LNCAP (cell line): ENCODE results near the gene PCSK2.

Experiments used
- TF ChIP-seq, protein P1 (sequence below): fragments of 450-650 bp; IDR thresholded peaks from 2 replicates; pipeline ENCODE4 v1.5.1; 2017; ENCODE audit warnings: mild to moderate bottlenecking

Gene PCSK2

DNA sequence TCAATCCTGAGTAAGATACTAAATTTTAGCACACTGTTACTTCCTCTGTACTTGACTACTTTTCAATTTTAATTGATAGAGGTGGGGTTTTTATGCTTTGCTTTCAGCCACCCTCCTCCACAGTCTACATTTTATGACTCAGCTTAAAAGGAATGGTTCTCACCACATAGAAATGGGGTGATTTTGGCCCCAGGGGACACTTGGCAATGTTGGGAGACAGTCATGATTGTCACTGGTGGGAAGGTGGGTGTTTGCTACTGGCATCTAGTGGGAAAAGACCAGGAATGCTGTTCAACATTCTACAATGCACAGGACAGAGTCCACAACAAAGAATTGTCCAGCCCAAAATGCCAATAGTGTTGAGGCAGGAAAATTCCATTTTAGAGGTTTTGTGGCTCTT is 71.3 kb downstream of the PCSK2 start:
- TF ChIP-seq, protein P1, sequence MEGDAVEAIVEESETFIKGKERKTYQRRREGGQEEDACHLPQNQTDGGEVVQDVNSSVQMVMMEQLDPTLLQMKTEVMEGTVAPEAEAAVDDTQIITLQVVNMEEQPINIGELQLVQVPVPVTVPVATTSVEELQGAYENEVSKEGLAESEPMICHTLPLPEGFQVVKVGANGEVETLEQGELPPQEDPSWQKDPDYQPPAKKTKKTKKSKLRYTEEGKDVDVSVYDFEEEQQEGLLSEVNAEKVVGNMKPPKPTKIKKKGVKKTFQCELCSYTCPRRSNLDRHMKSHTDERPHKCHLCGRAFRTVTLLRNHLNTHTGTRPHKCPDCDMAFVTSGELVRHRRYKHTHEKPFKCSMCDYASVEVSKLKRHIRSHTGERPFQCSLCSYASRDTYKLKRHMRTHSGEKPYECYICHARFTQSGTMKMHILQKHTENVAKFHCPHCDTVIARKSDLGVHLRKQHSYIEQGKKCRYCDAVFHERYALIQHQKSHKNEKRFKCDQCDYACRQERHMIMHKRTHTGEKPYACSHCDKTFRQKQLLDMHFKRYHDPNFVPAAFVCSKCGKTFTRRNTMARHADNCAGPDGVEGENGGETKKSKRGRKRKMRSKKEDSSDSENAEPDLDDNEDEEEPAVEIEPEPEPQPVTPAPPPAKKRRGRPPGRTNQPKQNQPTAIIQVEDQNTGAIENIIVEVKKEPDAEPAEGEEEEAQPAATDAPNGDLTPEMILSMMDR: no peak

DNA sequence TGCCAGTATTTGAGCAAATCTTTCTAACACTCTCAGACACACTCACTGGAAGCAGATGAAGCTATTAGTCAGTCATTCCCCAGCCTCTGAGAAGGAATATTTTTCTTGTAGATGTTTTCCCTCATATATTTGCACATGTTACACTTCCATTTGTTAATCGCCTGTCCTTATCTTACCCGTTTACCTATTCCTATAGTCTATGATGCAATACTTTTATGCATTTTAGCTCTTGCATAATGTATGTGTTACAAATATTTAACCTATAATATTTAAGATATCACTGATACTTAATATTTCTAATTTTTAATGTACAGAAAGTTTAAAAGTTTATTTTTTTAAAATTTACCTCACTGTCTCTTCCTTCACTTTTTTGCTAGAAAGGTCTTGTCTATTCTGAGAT is 71.9 kb downstream of the PCSK2 start:
- TF ChIP-seq, protein P1: no peak

DNA sequence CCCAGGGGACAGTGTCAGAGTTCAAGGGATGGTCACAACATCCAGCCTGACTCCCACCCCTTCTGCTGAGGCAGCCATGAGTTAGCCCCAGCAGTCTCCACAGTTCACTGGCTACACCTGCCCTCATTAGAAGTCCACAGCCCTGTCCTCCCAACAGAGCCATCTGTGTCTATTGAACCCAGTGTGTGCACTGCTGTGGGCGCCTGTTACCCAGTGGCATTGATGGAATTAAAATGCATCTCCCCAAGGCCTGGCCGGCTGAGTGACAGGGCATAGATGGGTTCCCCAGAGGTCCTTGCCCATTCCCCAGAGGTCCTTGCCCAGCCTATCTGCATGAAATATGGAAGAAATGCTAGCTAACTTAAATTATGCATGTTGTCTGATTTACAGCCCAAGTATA is 73.3 kb downstream of the PCSK2 start:
- TF ChIP-seq, protein P1: no peak

DNA sequence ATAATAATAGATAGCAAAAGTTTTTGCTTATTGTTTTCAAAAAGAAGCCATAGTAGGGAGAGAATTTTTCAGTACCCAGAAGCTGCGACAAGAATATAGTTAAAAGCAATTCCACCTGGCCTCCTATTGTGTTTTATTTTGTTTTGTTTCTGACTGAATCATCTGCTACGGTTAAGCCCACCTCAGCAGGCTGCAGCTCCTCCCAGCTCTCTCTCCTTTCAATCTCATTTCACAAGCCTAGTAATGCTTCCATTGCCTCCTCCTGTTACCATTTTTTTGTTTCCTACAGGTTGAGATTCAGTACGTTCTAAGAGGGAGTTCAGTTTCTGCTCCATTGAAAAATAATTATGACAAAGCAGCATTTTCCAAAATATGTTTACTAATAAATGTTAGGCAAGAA is 77.9 kb downstream of the PCSK2 start:
- TF ChIP-seq, protein P1: no peak

DNA sequence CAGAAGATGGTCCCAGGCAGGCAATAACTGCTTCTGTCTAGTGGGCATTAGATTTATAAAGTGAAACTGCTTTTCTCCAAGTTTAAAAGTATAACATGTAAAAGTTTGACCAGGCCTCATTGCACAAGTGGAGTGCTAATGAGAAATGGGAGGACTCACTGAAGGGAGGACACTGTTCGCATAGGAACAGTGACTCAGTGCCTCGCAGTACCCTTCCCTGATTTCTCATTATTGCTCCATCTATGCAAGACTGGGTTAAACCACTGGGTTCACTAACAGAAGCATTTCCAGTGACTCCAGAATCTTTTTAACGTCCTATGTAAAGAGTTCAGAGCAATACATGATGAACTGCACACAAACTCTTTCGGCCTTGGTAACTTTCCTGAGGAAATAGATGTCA is 79.6 kb downstream of the PCSK2 start:
- TF ChIP-seq, protein P1: no peak

DNA sequence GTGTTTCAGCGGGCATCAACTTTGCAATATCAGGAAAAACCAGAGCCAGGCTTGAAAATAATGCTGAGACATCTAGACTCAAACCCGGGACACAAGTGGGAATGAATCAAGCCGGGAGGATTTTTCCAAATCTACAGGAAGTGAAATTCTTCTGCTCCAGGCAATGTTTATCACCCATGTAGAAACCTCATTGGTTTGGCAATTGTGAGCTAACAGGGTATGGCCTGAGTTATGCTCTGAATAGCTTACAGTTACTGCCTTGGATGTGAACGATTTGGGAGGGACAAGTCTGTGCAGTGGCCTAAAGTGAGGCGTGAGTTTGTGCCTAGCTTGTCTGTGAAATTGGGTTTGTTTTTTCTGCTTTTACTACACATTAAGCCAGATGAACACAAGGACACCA is 87.4 kb downstream of the PCSK2 start:
- TF ChIP-seq, protein P1: no peak

DNA sequence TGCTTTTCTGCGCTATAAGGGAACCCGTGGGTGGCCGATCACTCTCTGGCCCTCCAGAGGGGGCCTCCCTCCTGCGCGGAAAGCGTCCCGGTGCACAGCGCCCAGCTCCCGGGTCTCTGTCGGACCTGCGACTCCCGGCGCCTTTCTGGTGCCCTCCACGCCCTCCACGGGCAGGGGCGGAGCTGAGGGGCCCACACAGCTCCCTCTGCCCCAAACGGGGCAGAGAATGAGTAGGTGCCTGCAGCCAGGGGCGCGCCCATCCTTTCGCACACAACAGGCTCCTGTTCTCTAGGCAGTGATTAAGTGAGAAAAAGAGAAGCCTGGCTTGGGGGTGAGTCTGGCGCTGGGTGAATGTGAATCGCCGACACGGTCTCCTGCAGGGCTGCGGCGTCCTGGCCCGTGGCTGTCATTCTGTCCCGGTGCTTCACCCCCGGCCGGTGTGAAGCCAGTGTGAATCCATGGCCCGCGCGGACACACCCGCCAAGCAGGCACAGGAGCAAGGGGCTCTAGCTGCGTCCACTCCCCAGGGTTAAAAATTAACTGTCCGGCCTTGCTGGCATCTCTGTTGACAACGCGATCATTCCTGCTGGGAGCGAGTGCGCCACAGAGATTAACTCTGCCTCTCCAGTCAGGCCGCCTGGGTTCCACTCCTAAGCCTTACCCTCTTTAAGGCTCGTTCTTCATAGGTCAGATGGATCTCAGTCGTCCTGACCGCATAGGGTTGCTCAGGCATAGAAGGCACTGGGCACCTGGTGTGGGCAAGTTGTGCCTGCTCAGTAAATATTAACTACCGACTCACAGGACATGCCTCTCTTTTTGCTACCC is 88.8 kb downstream of the PCSK2 start:
- TF ChIP-seq, protein P1: no peak
